ENCODE measurements around the gene MAP7D1. TPM values are rescaled to one million over a fixed set of nuclear protein-coding genes. Genes with fewer than 3 reads are reported as not detected.

The MAP7D1 gene
- total RNA-seq, 1 donor from 2014 or later, result 363 TPM

GRCh38 chr1:36124404-36125128 lies 31.4 kb upstream of the MAP7D1 start:
- no peaks in the 10 kb centered on the region for H3K9me3 ChIP-seq (replicated peaks)
- intact Hi-C loops (cut with micrococcal nuclease), result no loop called here
- DNase-seq, result no peak
- H3K36me3 ChIP-seq, result no peaks in the 10 kb centered on the region
- peaks cover 22% of the 10 kb centered on the region for H3K27me3 ChIP-seq (ENCODE audit: low read depth)
- H3K4me1 ChIP-seq, result peaks cover 14% of the 10 kb centered on the region
- no peak overlapping the region for H3K27ac ChIP-seq (replicated peaks)
- TF ChIP-seq CTCF (IDR thresholded peaks at IDR 0.05; ENCODE audit: borderline replicate concordance), result no peak
- H3K4me3 ChIP-seq, result peak overlapping the region; percentile 61

GRCh38 chr1:36125129-36125991 lies 30.6 kb upstream of the MAP7D1 start, which contains the start of gene COL8A2:
Gene COL8A2 (minus strand): TSS chr1:36125222. CDS start chr1:36100242, 24,980 bp downstream.
- peaks cover 22% of the 10 kb centered on the region for H3K27me3 ChIP-seq (ENCODE audit: low read depth)
- no peaks in the 10 kb centered on the region for H3K9me3 ChIP-seq (replicated peaks)
- H3K27ac ChIP-seq (replicated peaks), result no peak within 1 kb of the TSS
- peak within 1 kb of the TSS; percentile 61 for H3K4me3 ChIP-seq
- no peaks in the 10 kb centered on the region for H3K36me3 ChIP-seq
- intact Hi-C loops (cut with micrococcal nuclease), result no loop called here
- no peak for TF ChIP-seq CTCF (IDR thresholded peaks at IDR 0.05; ENCODE audit: borderline replicate concordance)
- DNase-seq, result peak; percentile 46
- H3K4me1 ChIP-seq, result peaks cover 14% of the 10 kb centered on the region

- Histone ChIP-seq H3K4me3 (no peak overlapping the region), H3K27ac (replicated peaks) (no peak overlapping the region), H3K27me3 (ENCODE audit: low read depth) (peaks cover 22% of the 10 kb centered on the region), H3K9me3 (replicated peaks) (no peaks in the 10 kb centered on the region), H3K36me3 (no peaks in the 10 kb centered on the region), H3K4me1 (peaks cover 14% of the 10 kb centered on the region)
- intact Hi-C loops (cut with micrococcal nuclease), result no loop called here
- DNase-seq, result no peak
- no peak for TF ChIP-seq CTCF (IDR thresholded peaks at IDR 0.05; ENCODE audit: borderline replicate concordance)
Measured at GRCh38 chr1:36126005-36126716, 29.8 kb upstream of the MAP7D1 start.

DNA sequence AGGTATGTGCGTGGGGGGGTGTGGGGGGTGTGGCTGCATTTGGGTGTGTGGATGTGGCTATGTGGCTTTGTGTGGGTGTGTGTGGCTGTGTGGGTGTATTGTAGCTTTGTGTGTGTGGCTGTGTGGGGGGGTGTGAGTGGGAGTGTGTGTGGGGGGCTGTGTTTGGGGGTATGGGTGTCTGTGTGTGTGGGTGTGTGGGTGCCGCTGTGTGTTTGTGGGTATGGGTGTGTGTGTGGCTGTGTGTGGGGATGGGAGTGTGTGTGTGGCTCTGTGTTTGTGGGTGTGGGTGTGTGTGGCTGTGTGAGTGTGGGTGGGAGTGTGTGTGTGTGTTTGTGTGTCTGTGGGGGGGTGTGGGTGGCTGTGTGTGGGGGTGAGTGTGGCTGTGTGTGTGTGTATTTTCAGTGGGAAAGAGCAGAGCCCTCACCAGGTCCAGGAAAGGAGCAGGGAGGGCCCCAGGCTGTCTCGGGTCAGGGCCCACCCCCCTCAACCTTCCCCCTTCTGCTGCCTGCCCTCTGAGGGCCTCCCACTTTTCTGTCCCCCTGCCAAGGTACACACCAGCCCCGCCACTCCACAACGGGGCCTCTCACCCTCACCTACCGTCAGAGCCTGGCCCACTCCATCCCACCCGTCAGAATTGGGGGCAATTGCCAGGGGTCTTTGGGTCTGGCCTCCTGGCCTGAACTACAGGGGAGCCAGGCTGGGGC lies 29.0 kb upstream of the MAP7D1 start:
- no peak for TF ChIP-seq CTCF (IDR thresholded peaks at IDR 0.05; ENCODE audit: borderline replicate concordance)
- H3K4me1 ChIP-seq, result peaks cover 14% of the 10 kb centered on the region
- H3K27me3 ChIP-seq (ENCODE audit: low read depth), result peaks cover 22% of the 10 kb centered on the region
- H3K27ac ChIP-seq (replicated peaks), result no peak overlapping the region
- no peak overlapping the region for H3K4me3 ChIP-seq
- no peak for DNase-seq
- H3K9me3 ChIP-seq (replicated peaks), result no peaks in the 10 kb centered on the region
- H3K36me3 ChIP-seq, result no peaks in the 10 kb centered on the region
- intact Hi-C loops (cut with micrococcal nuclease), result no loop called here

All from left ventricle myocardium inferior (tissue), 1 donor.